GM12891 (cell line): ENCODE results near the gene CUL1. TPM values are rescaled to one million over a fixed set of nuclear protein-coding genes. Genes with fewer than 3 reads are reported as not detected.

Experiments
- DNase-seq: peaks from one replicate; pipeline ENCODE4 v3.0.0; 2011; ENCODE audit warnings: low spot score; ENCODE audit not compliant: insufficient read length
- FAIRE-seq: peaks from 2 replicates; lab custom pipeline; 2011; peaks lifted over from hg19 to GRCh38; lab: Jason Lieb, UNC
- PAX5 ChIP-seq: IDR thresholded peaks from 2 replicates; pipeline ENCODE4 v1.6.1; 2011; ENCODE audit warnings: low read length, moderate library complexity, mild to moderate bottlenecking; ENCODE audit not compliant: insufficient read depth, severe bottlenecking
- POLR2A ChIP-seq: IDR thresholded peaks from 2 replicates; pipeline ENCODE4 v1.6.1; 2011; ENCODE audit warnings: low read depth, low read length, control low read depth
- POLR2AphosphoS5 ChIP-seq: IDR thresholded peaks from 2 replicates; pipeline ENCODE4 v1.6.1; 2011; ENCODE audit warnings: low read depth, low read length, control low read depth
- POU2F2 ChIP-seq: IDR thresholded peaks from 2 replicates; pipeline ENCODE4 v1.6.1; 2011; ENCODE audit warnings: low read depth, mild to moderate bottlenecking, control low read depth, low read length, moderate library complexity
- SPI1 ChIP-seq: IDR thresholded peaks from 2 replicates; pipeline ENCODE4 v1.6.1; 2011; ENCODE audit warnings: low read depth, low read length, control low read depth
- TAF1 ChIP-seq: IDR thresholded peaks from 2 replicates; pipeline ENCODE4 v1.6.1; 2011; ENCODE audit warnings: low read depth, low read length, control low read depth
- polyA plus RNA-seq: library from polyadenylated mRNA; unstranded; fragments of >200 nt; gene quantifications from one replicate; pipeline ENCODE4 v1.2.1, GENCODE V29; 2012; ENCODE audit warnings: low read depth, missing spikeins, inconsistent platforms; ENCODE audit not compliant: missing spikeins

CUL1 gene
- polyA plus RNA-seq = 30.8 TPM

GRCh38 chr7:148698397-148699023, at the start of gene CUL1:
TSS of gene CUL1 (plus strand) at chr7:148698903. CDS start at chr7:148730123, 31,220 bp downstream.
- FAIRE-seq (peak; percentile 74), DNase-seq (peak; percentile 69)
- TF ChIP-seq POLR2A (0 out of 2 replicates have a peak, but pooled peaks have one; percentile 38), POLR2AphosphoS5 (peak; percentile 44; the same call in 1 of the 2 replicates), PAX5 (peak; percentile 14), SPI1 (no peak), TAF1 (0 out of 2 replicates have a peak, but pooled peaks have one; percentile 5), POU2F2 (0 out of 2 replicates have a peak, but pooled peaks have one; percentile 8)

GRCh38 chr7:148650232-148650858, 48.4 kb upstream of the CUL1 start:
- TF ChIP-seq POU2F2 = no peak
- no peak for TF ChIP-seq TAF1
- no peak for TF ChIP-seq SPI1
- no peak for TF ChIP-seq POLR2AphosphoS5
- no peak for TF ChIP-seq PAX5
- TF ChIP-seq POLR2A = no peak
- FAIRE-seq (no peak), DNase-seq (no peak)

- no peak for FAIRE-seq
- TF ChIP-seq SPI1 (no peak), TAF1 (no peak), POLR2AphosphoS5 (no peak)
- DNase-seq = no peak
These were observed 45.9 kb upstream of the CUL1 start for GRCh38 chr7:148652773-148653172.

GRCh38 chr7:148657929-148658328, 40.8 kb upstream of the CUL1 start:
- no peak for FAIRE-seq
- DNase-seq = no peak
- no peak for TF ChIP-seq PAX5
- no peak for TF ChIP-seq TAF1
- TF ChIP-seq POU2F2 = no peak
- no peak for TF ChIP-seq POLR2A

GRCh38 chr7:148661471-148661870, 37.2 kb upstream of the CUL1 start:
- TF ChIP-seq SPI1 (no peak), POLR2A (no peak), POLR2AphosphoS5 (no peak), PAX5 (no peak), POU2F2 (no peak), TAF1 (no peak)
- FAIRE-seq (no peak), DNase-seq (no peak)

- no peak for DNase-seq
- no peak for FAIRE-seq
- TF ChIP-seq SPI1 (no peak), POLR2A (no peak), TAF1 (no peak), POLR2AphosphoS5 (no peak), POU2F2 (no peak), PAX5 (no peak)
These were observed 36.1 kb upstream of the CUL1 start for GRCh38 chr7:148662646-148663045.

GRCh38 chr7:148664324-148664723, 34.4 kb upstream of the CUL1 start:
- DNase-seq (no peak), FAIRE-seq (no peak)
- no peak for TF ChIP-seq POU2F2
- no peak for TF ChIP-seq TAF1
- TF ChIP-seq SPI1 = no peak

GRCh38 chr7:148665221-148665620, 33.5 kb upstream of the CUL1 start:
- DNase-seq (no peak), FAIRE-seq (no peak)
- no peak for TF ChIP-seq POU2F2
- TF ChIP-seq SPI1 = no peak
- no peak for TF ChIP-seq POLR2A
- TF ChIP-seq PAX5 = no peak
- TF ChIP-seq POLR2AphosphoS5 = no peak
- TF ChIP-seq TAF1 = no peak

GRCh38 chr7:148669927-148670326, 28.8 kb upstream of the CUL1 start:
- TF ChIP-seq POLR2A = no peak
- no peak for TF ChIP-seq POLR2AphosphoS5
- no peak for TF ChIP-seq TAF1
- no peak for TF ChIP-seq POU2F2
- no peak for TF ChIP-seq SPI1
- TF ChIP-seq PAX5 = no peak
- DNase-seq (no peak), FAIRE-seq (no peak)

- TF ChIP-seq POLR2A (no peak), POU2F2 (no peak), POLR2AphosphoS5 (no peak), SPI1 (no peak), PAX5 (no peak), TAF1 (no peak)
- no peak for FAIRE-seq
- no peak for DNase-seq
These were observed 28.3 kb upstream of the CUL1 start for GRCh38 chr7:148670374-148670773.

GRCh38 chr7:148670807-148671206, 27.9 kb upstream of the CUL1 start:
- DNase-seq (no peak), FAIRE-seq (no peak)
- TF ChIP-seq PAX5 (no peak), POLR2AphosphoS5 (no peak), SPI1 (no peak), POU2F2 (no peak), POLR2A (no peak), TAF1 (no peak)
